Stimulated activated CD8-positive, alpha-beta memory T cell treated with anti-CD3 and anti-CD28 coated beads, Interleukin-2, amount 100 ng/mL, for 48 hours (primary cell): ENCODE data around the gene FGR.

ENCODE experiments used
- DNase-seq, 2 donors: peaks; one replicate each; pipeline ENCODE4 v3.0.0-alpha.2; 2020; ENCODE audit warnings: low read depth in 2 of 2

The FGR gene

DNA sequence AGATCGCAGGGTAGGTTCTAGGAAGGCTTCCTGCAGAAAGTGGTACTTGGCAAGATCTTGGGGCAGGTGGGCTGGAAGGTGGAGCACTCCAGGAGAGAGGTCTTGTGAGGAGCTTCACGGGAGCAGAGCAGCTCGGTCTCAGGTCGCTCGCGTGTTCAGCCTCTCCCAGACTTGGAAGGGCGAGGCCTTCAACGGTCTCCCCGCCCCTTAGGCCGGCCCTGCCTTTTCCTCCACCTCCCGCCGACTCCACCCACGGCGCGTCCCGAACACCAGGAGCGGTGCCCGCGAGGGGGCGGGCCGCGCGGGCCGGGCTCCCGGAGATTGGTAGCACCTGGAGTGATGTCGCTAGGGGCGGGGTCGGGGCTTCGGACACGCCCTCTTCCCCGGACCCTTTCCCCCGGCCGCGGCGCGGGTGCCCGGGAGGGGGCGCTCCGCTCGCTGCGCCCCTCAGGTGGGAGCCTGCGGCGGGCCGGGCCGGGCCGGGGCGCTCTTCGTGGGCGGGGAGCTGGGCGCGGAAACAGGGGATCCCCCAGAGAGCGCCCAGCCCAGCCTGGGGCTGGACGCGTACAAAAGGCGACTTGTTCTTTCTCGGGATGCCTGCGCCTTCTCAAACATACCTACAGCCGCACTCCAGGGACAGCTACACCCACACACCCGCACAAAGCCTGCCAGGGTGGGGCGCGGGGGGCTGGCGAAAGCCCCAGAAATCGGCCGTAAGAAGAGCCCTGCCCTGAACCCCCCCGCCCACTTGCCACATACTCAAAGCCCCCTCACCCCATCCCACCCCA is 66.5 kb downstream of the FGR start:
- DNase-seq: peak; percentile 90 to 95

DNA sequence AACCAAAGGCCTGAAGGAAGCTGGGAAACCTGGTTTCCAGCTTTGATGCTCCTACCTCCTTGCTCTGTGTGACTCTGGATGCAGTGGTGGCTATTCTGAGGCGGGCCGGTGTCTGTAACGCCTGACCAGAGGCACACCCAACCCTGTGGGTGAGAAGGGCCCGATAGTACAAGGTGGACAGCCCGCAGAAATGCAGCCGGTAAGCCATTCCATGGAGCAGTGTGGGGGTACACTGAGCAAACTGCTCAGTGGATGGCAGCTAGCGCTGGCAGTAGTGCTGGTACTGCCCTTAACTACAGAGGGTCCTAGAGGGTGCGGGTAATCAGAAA is 67.0 kb downstream of the FGR start:
- no peak for DNase-seq

DNA sequence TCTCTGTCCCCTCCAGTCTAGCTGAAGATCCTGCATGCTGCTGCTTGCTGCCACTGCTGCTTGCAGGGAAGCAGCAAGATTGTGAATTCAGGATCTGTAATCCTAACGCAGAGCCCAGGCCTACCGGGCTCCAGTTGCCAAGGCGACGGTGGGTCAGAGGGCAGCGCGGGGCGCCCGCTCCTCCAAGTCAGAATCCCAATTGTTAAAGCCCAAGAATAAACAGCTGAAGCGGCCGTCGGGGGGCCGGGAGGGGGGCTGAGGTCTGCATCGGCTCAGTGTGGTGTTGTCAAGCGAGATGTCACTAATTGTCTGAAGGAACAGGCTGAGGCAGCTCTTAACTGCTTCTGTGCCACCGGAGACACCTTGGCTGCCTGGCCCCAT is 67.8 kb downstream of the FGR start:
- no peak for DNase-seq

DNA sequence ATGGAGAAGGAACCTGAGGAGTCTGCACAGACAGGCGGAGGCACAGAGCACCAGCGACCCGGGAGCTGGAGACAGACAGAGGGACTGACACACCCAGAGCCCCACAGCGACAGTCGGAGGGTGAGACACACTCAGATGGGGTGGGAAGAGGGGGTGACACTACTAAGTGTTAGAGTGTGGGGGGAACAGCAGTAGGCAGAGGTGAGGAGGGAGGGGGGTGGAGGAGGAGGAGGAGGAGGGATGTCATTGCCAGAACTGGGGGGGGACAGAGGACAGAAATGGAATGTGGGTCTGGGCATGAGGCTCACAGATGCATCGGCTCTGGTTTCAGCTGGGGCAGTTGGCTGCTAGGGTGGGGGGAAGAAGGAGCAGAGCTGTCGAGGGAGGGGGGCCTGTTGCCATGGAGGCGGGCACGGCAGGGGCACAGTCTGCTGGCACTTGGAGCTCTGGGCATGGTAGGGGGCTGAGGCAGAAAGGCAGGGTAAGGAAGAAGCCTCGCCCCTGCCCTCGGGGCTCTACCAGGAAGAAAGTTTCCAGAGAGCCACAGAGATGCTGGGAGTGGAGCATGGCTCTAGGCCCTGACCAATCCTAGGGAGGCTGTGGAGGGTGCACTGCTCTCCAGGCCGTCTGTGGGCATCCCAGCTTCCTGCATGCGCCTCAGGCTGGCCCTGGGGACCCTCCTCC is 68.4 kb downstream of the FGR start:
- no peak for DNase-seq

DNA sequence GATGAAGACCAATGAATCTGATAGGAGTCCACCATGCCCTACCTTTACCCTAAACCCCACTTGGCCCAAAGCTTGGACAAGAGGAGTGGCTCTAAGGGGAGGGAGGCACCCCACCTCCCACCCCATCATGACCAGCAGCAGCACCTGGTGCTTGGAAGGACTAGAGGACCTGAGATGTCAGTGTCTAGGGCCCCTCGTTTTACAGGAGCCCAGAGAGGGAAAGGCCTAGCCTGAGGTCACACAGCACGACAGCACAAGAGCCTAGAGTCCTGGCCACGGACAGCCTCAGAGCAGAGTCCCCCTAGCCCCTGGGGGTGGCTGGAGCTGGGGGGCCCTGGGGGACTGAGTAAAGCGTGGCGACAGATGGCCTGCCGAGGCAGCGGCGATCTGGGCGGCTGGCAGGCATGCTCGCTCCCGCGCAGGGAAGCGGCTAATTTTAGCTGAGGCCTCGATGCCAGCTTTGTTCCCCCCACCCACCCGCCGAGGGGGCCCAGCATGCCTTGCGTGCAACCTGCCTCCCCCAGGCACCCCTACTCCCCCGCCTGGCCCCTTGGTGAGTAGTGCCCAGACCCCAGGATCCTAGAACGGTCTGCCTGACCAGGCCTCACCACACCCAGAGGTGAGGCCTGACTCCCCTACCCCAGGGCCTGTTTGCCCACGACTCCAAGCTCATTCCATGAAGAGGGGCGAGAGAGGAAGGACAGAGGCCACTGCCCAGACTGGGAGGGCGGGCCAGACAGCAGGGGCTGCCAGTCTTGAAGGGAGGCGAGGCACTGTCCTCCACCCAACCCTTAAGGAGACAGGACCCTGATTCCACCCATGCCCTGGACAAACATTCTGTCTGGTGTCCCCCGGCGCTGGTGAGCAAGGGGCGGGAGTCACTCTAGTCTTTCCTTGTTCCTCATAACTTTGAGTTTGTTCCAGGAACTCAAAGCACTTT is 70.0 kb downstream of the FGR start:
- no peak for DNase-seq

DNA sequence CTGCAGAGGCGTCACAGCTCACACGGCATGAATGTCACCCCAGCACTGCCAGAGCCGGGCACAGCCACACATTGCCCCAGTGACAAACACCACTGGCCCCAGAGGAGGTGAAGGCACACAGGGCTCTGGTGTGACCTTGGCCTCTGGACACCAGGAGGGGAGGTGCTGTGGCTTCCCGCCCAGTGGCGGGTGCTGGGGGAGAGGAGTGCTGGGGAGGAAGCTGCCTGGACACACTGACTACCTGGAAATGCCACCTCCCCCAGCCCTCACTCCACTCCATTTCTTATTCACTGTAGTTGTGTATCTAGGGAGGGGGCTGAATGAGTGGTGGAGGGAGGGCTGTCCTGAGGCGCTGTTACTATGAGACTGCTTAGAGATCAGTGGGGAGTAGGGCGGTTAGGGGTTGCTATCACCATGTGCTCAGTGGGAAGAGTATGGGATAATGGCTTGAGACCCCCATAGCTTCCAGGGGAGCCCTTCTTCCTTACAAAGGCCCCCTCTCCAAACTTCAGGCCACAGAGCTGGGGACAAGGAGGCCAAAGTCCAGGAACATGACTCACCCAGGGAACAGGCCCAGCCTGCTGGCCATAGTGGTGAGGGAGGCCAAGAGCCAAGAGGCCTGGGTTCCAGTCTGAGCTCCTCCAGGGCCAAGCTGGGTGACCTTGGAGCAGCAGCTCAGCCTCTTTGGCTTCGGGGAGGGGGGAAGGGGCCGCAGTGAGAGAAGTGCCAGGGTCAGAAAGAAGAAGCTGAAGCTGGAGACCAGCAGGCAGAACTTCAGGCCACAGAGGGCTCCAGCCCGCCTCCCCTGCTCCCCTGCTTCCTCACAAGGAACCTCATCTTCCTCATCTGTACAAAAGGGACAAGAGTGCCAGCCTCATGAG is 71.2 kb downstream of the FGR start:
- no peak for DNase-seq

DNA sequence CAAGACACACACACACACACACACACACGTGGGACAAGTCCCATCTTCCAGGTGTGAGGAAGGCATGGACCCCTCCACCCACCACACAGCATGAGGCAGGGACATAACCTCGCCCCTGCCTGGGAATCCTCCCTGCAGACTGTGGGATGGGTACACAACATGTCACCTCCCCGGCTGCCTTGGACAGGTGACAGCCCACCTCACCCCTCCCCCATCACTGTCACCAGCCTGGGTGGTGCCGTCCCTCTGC is 71.7 kb downstream of the FGR start:
- DNase-seq: no peak

DNA sequence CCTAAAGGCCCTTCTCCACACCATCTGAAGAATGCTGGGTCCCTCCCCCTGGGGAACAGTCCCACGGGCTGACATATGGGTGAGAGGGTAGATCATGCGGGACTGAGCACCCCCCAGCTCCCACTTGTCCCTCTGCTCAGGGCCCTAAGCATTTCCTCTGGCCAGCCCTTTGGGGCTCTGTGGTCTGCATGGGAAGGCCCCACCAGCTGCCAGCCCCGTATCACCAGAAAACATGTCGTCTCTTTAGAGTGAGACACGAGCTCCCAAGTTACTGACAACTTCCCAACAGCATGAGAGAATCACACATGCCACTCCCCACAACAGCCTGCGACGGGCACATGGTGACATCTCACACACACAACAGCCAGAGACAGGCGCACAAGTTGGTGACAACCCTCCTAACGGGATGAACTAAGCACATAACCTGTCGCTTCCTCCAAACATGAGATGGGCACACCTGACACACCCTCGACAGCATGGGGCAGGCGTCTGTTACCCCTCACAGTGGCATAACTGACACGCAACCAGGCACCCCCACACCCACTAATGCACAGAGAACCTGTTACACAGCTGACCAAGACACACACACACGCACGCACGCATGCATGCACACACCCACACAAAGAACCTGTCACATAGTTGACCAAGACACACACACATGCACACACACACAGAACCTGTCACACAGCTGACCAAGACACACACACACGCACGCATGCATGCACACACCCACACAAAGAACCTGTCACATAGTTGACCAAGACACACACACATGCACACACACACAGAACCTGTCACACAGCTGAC is 72.2 kb downstream of the FGR start:
- DNase-seq: no peak
